Gastrocnemius medialis (tissue), 4 donors: ENCODE results near the gene GEMIN2. TPM values are rescaled to one million over a fixed set of nuclear protein-coding genes. Genes with fewer than 3 reads are reported as not detected.
"Not testable (repeated sequence)": the region's sequence is repeated elsewhere in the genome, so short reads cannot be mapped to it uniquely, and the experiment has no call there.

Experiments
- ATAC-seq, 2 donors: fragments of 150-250 bp; one replicate each; pipeline ENCODE4 v1.9.1; 2016
- DNase-seq, 2 donors: peaks; one replicate each; pipeline ENCODE4 v3.0.0-alpha.2; 2019
- H3K27ac ChIP-seq, 4 donors: fragments of 200-600 bp; sonication (generic); 1 replicate in 1 of 4; 2 replicates in 3 of 4; pipeline ENCODE4 v1.5.1; 2016 to 2018; ENCODE audit warnings: mild to moderate bottlenecking in 2 of 4, moderate library complexity in 1 of 4
- H3K27me3 ChIP-seq, 3 donors: fragments of 200-600 bp; sonication (generic) in 2 of 3; 1 replicate in 1 of 3; 2 replicates in 2 of 3; pipeline versions ENCODE4 v1.5.1 to v1.6.0; 2016 to 2019; ENCODE audit warnings: mild to moderate bottlenecking in 1 of 3, moderate library complexity in 1 of 3
- H3K36me3 ChIP-seq, 2 donors: fragments of 200-600 bp; sonication (generic) in 1 of 2; one replicate each; pipeline ENCODE4 v1.5.1; 2017 to 2018
- H3K4me1 ChIP-seq, 2 donors: fragments of 200-600 bp; sonication (generic) in 1 of 2; one replicate each; pipeline ENCODE4 v1.5.1; 2016 to 2017; ENCODE audit warnings: mild to moderate bottlenecking in 2 of 2
- H3K4me3 ChIP-seq, 4 donors: fragments of 200-600 bp; sonication (generic) in 3 of 4; 1 replicate in 1 of 4; 2 replicates in 3 of 4; pipeline ENCODE4 v1.5.1; 2016 to 2019; ENCODE audit warnings: mild to moderate bottlenecking in 2 of 4
- H3K9me3 ChIP-seq, 3 donors: fragments of 200-600 bp; sonication (generic) in 2 of 3; 1 replicate in 1 of 3; 2 replicates in 2 of 3; pipeline ENCODE4 v1.5.1; 2016 to 2019
- CTCF ChIP-seq, 5 experiments: fragments of 450-650 bp in 3 of 5; fragments of 200-600 bp in 2 of 5; sonication (generic) in 2 of 5; IDR thresholded peaks in 4 of 5; conservative IDR thresholded peaks in 1 of 5; 1 replicate in 4 of 5; 2 replicates in 1 of 5; pipeline ENCODE4 v1.5.1; 2016 to 2019; ENCODE audit warnings: antibody characterized with exemption in 5 of 5, mild to moderate bottlenecking in 3 of 5, moderate library complexity in 3 of 5
- POLR2A ChIP-seq, 2 donors: fragments of 450-650 bp; IDR thresholded peaks; one replicate each; pipeline ENCODE4 v1.6.1; 2017; ENCODE audit warnings: antibody characterized with exemption in 2 of 2, mild to moderate bottlenecking in 2 of 2, moderate library complexity in 2 of 2
- in situ Hi-C, 4 donors: fragments of 200-750 bp; cut with MboI; loops; one replicate each; pipeline versions ENCODE4 v1.15.0 to v1.8.0; 2017; ENCODE audit warnings: low sequenced_read_pairs in 4 of 4
- intact Hi-C: fragments of 100-400 bp; cut with DNase I; formaldehyde crosslinking; loops from one replicate; pipeline ENCODE4 v1.15.1; 2023; ENCODE audit warnings: low total_unique reads
- total RNA-seq, 4 donors: library from RNA; depleted of rRNA; stranded (reverse); fragments of >200 nt; gene quantifications; one replicate each; pipeline versions ENCODE4 v1.1.0 to v1.2.3, GENCODE V29; 2016

Gene GEMIN2
- total RNA-seq, 4 donors from 2014 or later, result 17.7 to 28.0 (median 22.7) TPM

- peaks cover 10 to 12% of the 10 kb centered on the region in 2 donors for H3K4me1 ChIP-seq
- intact Hi-C loops (no loop called here), in situ Hi-C loops (loop anchor here in 2 of 4 donors (5.0 to 10.0 kb wide), 2 partner anchors 62 to 65 kb away; partner anchors contain the start of genes TRAPPC6B (in 2 of the 2) and PNN (in 1 of the 2))
- ATAC-seq (no peak), DNase-seq (no peak)
- no peak overlapping the region for H3K27ac ChIP-seq
- no peaks in the 10 kb centered on the region for H3K27me3 ChIP-seq
- no peak overlapping the region for H3K4me3 ChIP-seq
- TF ChIP-seq POLR2A (IDR thresholded peaks at IDR 0.05), result no peak
- no peak for TF ChIP-seq CTCF (IDR thresholded peaks at IDR 0.05 in 4 of 5, conservative IDR thresholded peaks at IDR 0.05 in 1 of 5)
- no peaks in the 10 kb centered on the region for H3K36me3 ChIP-seq
- H3K9me3 ChIP-seq, result no peaks in the 10 kb centered on the region
Measured at GRCh38 chr14:39109893-39110715, 4.0 kb upstream of the GEMIN2 start.

GRCh38 chr14:39113685-39114072 lies 444 bp upstream of the GEMIN2 start:
- Histone ChIP-seq H3K9me3 (no peaks in the 10 kb centered on the region), H3K4me3 (peak overlapping the region; percentile 71 to 93 (median 76)), H3K27me3 (no peaks in the 10 kb centered on the region), H3K27ac (peak overlapping the region; percentile 76 to 81 (median 78)), H3K4me1 (peaks cover 11 to 13% of the 10 kb centered on the region in 2 donors), H3K36me3 (peaks cover 0 to 9% of the 10 kb centered on the region in 2 donors)
- DNase-seq, result no peak
- intact Hi-C loops (loop anchor here (1.0 to 2.0 kb wide), 2 partner anchors 10 to 57 kb away; partner anchors contain the start of genes SEC23A and TRAPPC6B), in situ Hi-C loops (loop anchor here in 2 of 4 donors (5.0 to 10.0 kb wide), 2 partner anchors 59 to 61 kb away; partner anchors contain the start of genes TRAPPC6B (in 2 of the 2) and PNN (in 1 of the 2))
- no peak for TF ChIP-seq CTCF (IDR thresholded peaks at IDR 0.05 in 4 of 5, conservative IDR thresholded peaks at IDR 0.05 in 1 of 5)
- no peak for ATAC-seq

DNA sequence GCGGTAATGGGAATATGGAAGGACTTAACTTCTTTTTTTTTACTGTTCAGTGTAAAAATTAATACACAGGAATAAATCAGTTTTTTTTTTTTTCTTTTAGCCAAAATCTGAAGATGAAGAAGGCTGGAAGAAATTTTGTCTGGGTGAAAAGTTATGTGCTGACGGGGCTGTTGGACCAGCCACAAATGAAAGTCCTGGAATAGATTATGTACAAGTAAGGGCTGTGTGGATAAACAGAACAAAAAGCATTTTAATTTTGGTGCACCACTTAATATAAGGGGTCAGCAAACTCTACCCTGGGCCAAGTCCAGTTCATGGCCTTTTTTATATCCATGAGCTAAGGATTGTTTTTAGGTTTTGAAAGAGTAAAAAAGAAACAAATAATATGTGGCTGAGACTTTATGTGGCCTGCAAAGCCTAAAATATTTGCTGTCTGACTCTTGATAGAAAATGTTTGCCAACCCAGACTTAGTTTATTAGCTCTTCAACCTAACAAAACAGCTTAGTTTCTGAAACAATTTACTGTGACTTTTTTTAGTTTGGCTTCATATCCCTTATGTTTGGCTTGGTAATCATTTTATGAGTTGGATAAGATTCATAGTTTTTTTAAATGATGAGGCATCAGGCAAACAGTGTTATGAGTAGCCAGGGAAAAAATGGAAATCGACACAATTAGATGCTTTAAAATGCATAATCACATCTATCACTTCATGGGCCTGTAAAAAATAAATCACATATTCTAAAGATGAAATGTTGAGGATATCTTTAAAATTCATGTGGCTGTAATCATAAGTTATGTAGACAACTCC lies 8.4 kb downstream of the GEMIN2 start:
- ATAC-seq (no peak), DNase-seq (no peak)
- Histone ChIP-seq H3K9me3 (no peaks in the 10 kb centered on the region), H3K27ac (no peak overlapping the region), H3K36me3 (peaks cover 0 to 71% of the 10 kb centered on the region in 2 donors), H3K4me3 (no peak overlapping the region), H3K27me3 (no peaks in the 10 kb centered on the region), H3K4me1 (no peaks in the 10 kb centered on the region)
- intact Hi-C loops, result no loop called here
- no peak for TF ChIP-seq CTCF (IDR thresholded peaks at IDR 0.05 in 4 of 5, conservative IDR thresholded peaks at IDR 0.05 in 1 of 5)
- no peak for TF ChIP-seq POLR2A (IDR thresholded peaks at IDR 0.05)
- in situ Hi-C loops, result no loop called here

DNA sequence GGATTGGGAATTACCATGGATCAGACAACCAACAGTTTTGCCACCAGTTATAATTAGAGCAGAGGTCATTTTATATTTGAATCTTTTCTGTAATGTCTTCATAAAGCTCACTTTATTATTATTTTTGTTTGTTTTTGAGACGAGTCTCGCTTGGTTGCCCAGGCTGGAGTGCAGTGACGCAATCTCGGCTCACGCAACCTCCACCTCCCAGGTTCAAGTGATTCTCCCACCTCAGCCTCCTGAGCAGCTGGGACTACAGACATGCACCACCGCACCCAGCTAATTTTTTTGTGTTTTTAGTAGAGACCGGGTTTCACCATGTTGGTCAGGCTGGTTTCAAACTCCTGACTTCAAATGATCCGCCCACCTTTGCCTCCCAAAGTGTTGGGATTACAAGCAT lies 23.7 kb downstream of the GEMIN2 start:
- DNase-seq, H3K4me1 ChIP-seq, ATAC-seq, H3K9me3 ChIP-seq, H3K4me3 ChIP-seq, H3K27me3 ChIP-seq, H3K27ac ChIP-seq, in situ Hi-C loops, intact Hi-C loops: not testable (repeated sequence)
- H3K36me3 ChIP-seq, result peaks cover 11 to 52% of the 10 kb centered on the region in 2 donors

GRCh38 chr14:39138440-39138839 lies 24.3 kb downstream of the GEMIN2 start:
- in situ Hi-C loops (no loop called here), intact Hi-C loops (no loop called here)
- DNase-seq (no peak), ATAC-seq (no peak)
- Histone ChIP-seq H3K9me3 (no peaks in the 10 kb centered on the region), H3K27ac (no peak overlapping the region), H3K36me3 (peaks cover 8 to 50% of the 10 kb centered on the region in 2 donors), H3K27me3 (no peaks in the 10 kb centered on the region), H3K4me1 (no peaks in the 10 kb centered on the region), H3K4me3 (no peak overlapping the region)
- TF ChIP-seq POLR2A (IDR thresholded peaks at IDR 0.05), result no peak
- TF ChIP-seq CTCF (IDR thresholded peaks at IDR 0.05 in 4 of 5, conservative IDR thresholded peaks at IDR 0.05 in 1 of 5), result no peak
